Measurements from ENCODE around the gene TPI1. TPM values are rescaled to one million over a fixed set of nuclear protein-coding genes. Genes with fewer than 3 reads are reported as not detected.

Gene TPI1
- polyA plus RNA-seq, 1 donor, result 564 TPM

GRCh38 chr12:6827982-6828780 is 39.1 kb upstream of the TPI1 start, which contains the start of gene P3H3:
Gene P3H3 (plus strand): TSS chr12:6828407. CDS start chr12:6828441, 34 bp downstream.
- 0% methylated on average over 1 of the region's 60 CpGs for WGBS (ENCODE audit: insufficient coverage, low lambda C conversion rate)
- peaks cover 21% of the 10 kb centered on the region for H3K4me1 ChIP-seq (ENCODE audit: control insufficient read depth, insufficient read depth, low read length)

DNA sequence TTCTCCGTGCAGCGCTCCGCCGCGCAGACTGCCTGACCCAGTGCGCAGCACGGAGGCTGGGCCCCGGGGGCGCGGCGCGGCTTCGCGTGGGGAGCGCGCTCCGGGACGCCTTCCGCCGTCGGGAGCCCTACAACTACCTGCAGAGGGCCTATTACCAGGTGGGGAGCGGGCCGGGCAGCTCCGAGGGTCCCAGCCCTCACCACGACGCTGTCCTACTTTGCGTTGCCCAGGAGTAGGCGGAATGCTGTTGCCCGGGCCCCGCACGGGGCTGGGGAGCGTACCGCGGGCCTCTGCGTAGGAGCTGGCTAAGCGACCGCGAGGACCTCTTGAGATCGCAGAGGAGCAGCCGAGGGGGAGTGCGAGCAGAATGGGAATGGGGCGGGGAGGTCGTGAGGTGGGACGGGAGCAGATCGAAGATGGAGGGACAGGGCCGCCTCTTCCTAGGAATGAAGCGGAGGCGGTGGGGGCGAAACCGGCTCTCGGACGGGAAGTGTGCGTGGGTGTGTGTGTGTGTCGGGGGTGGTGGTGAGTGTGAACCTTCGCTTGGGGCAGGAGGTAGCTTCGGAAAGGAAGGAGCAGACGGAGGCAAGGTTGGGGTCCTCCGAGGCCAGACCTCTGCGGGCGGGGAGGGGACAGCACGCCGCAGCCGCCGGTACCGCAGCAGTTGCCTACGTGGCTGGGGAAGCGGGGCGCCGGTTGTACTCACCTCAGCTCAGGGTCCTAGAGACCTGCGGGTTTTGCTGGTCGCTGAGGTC is 38.4 kb upstream of the TPI1 start:
- Histone ChIP-seq H3K27me3 (ENCODE audit: control insufficient read depth, insufficient read depth, low read length) (no peaks in the 10 kb centered on the region), H3K4me3 (ENCODE audit: low read length) (peak overlapping the region; percentile 97), H3K36me3 (ENCODE audit: control insufficient read depth, insufficient read depth, low read length) (peaks cover 23% of the 10 kb centered on the region), H3K27ac (ENCODE audit: low read length) (peak overlapping the region; percentile 87), H3K4me1 (ENCODE audit: control insufficient read depth, insufficient read depth, low read length) (peaks cover 24% of the 10 kb centered on the region), H3K9me3 (ENCODE audit: control insufficient read depth, low read depth, low read length) (no peaks in the 10 kb centered on the region)
- no CpG with 5 or more reads among the region's 71 CpGs for WGBS (ENCODE audit: insufficient coverage, low lambda C conversion rate)
- peak; percentile 61 to 85 for DNase-seq

More at GRCh38 chr12:6827982-6828780, 39.1 kb upstream of the TPI1 start, which contains the start of gene P3H3:
- Histone ChIP-seq H3K27ac (ENCODE audit: low read length) (peak within 1 kb of the TSS; percentile 87), H3K27me3 (ENCODE audit: control insufficient read depth, insufficient read depth, low read length) (peaks cover 2% of the 10 kb centered on the region), H3K4me3 (ENCODE audit: low read length) (peak within 1 kb of the TSS; percentile 97), H3K9me3 (ENCODE audit: control insufficient read depth, low read depth, low read length) (no peaks in the 10 kb centered on the region), H3K36me3 (ENCODE audit: control insufficient read depth, insufficient read depth, low read length) (peaks cover 16% of the 10 kb centered on the region)
- DNase-seq, result peak in 1 of 2 donors; percentile 62

DNA sequence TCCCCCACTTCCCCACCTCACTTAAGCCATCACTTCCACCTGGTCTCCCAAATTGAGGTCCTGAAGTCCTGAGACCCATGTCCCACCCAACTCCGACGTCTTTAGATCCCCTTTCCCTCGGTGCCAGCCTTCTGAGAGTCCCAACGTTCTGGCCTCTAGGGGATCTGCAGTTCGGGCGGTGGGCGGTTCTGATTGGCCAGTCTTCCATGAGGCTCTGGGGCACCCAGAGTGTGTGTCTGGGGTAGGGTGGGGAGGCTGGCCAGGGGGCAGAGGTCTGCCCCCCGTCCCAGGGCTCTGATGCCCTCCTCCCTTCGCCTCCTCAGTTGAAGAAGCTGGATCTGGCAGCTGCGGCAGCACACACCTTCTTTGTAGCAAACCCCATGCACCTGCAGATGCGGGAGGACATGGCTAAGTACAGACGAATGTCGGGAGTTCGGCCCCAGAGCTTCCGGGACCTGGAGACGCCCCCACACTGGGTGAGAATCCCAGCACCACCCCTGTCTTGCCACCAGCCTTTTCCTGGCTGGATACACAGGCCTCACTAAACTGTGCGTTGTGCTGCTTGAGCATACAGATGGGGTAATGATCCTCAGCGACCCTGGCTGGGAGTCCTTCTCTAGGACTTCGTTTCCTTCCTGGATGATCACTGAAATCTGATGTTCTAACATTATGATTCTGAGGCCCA is 37.7 kb upstream of the TPI1 start:
- H3K4me3 ChIP-seq (ENCODE audit: low read length), result peak overlapping the region; percentile 97
- H3K36me3 ChIP-seq (ENCODE audit: control insufficient read depth, insufficient read depth, low read length), result peaks cover 23% of the 10 kb centered on the region
- DNase-seq, result no peak
- H3K9me3 ChIP-seq (ENCODE audit: control insufficient read depth, low read depth, low read length), result no peaks in the 10 kb centered on the region
- H3K27ac ChIP-seq (ENCODE audit: low read length), result peak overlapping the region; percentile 87
- no peaks in the 10 kb centered on the region for H3K27me3 ChIP-seq (ENCODE audit: control insufficient read depth, insufficient read depth, low read length)
- peaks cover 25% of the 10 kb centered on the region for H3K4me1 ChIP-seq (ENCODE audit: control insufficient read depth, insufficient read depth, low read length)
- 60% methylated on average over 2 of the region's 19 CpGs for WGBS (ENCODE audit: insufficient coverage, low lambda C conversion rate)

GRCh38 chr12:6830286-6830890 is 36.9 kb upstream of the TPI1 start:
- no peak for DNase-seq
- Histone ChIP-seq H3K36me3 (ENCODE audit: control insufficient read depth, insufficient read depth, low read length) (peaks cover 23% of the 10 kb centered on the region), H3K27me3 (ENCODE audit: control insufficient read depth, insufficient read depth, low read length) (no peaks in the 10 kb centered on the region), H3K27ac (ENCODE audit: low read length) (no peak overlapping the region), H3K4me1 (ENCODE audit: control insufficient read depth, insufficient read depth, low read length) (peaks cover 23% of the 10 kb centered on the region), H3K4me3 (ENCODE audit: low read length) (peak overlapping the region; percentile 97), H3K9me3 (ENCODE audit: control insufficient read depth, low read depth, low read length) (no peaks in the 10 kb centered on the region)
- no CpG with 5 or more reads among the region's 11 CpGs for WGBS (ENCODE audit: insufficient coverage, low lambda C conversion rate)

DNA sequence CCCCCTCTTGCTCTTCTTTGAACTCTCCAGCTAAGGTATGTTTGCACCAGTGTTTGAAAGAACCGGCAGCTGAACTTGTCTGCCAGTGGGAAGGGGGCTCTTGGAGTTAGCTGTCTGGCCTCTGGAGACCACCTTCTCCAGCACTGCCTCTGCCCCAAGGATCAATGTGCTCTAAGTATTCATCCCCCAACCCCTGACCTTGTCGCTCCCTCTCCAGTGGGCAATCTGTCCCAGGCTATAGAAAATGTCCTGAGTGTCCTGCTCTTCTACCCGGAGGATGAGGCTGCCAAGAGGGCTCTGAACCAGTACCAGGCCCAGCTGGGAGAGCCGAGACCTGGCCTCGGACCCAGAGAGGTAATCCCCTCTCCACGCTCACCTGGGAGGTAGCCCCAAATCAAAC is 36.3 kb upstream of the TPI1 start:
- Histone ChIP-seq H3K4me1 (ENCODE audit: control insufficient read depth, insufficient read depth, low read length) (peaks cover 23% of the 10 kb centered on the region), H3K27me3 (ENCODE audit: control insufficient read depth, insufficient read depth, low read length) (no peaks in the 10 kb centered on the region), H3K4me3 (ENCODE audit: low read length) (no peak overlapping the region), H3K9me3 (ENCODE audit: control insufficient read depth, low read depth, low read length) (no peaks in the 10 kb centered on the region), H3K27ac (ENCODE audit: low read length) (no peak overlapping the region), H3K36me3 (ENCODE audit: control insufficient read depth, insufficient read depth, low read length) (peaks cover 23% of the 10 kb centered on the region)
- no peak for DNase-seq
- WGBS (ENCODE audit: insufficient coverage, low lambda C conversion rate), result 100% methylated on average over 1 of the region's 6 CpGs

- no peaks in the 10 kb centered on the region for H3K9me3 ChIP-seq (ENCODE audit: control insufficient read depth, low read depth, low read length)
- H3K36me3 ChIP-seq (ENCODE audit: control insufficient read depth, insufficient read depth, low read length), result peaks cover 26% of the 10 kb centered on the region
- no peak overlapping the region for H3K27ac ChIP-seq (ENCODE audit: low read length)
- WGBS (ENCODE audit: insufficient coverage, low lambda C conversion rate), result 80% methylated on average over 1 of the region's 12 CpGs
- no peaks in the 10 kb centered on the region for H3K27me3 ChIP-seq (ENCODE audit: control insufficient read depth, insufficient read depth, low read length)
- peaks cover 23% of the 10 kb centered on the region for H3K4me1 ChIP-seq (ENCODE audit: control insufficient read depth, insufficient read depth, low read length)
- no peak for DNase-seq
- H3K4me3 ChIP-seq (ENCODE audit: low read length), result no peak overlapping the region
Observed at GRCh38 chr12:6831450-6831995, 35.8 kb upstream of the TPI1 start.

GRCh38 chr12:6832125-6832524 is 35.2 kb upstream of the TPI1 start:
- Histone ChIP-seq H3K27ac (ENCODE audit: low read length) (no peak overlapping the region), H3K27me3 (ENCODE audit: control insufficient read depth, insufficient read depth, low read length) (no peaks in the 10 kb centered on the region), H3K9me3 (ENCODE audit: control insufficient read depth, low read depth, low read length) (no peaks in the 10 kb centered on the region), H3K4me1 (ENCODE audit: control insufficient read depth, insufficient read depth, low read length) (peaks cover 20% of the 10 kb centered on the region), H3K4me3 (ENCODE audit: low read length) (no peak overlapping the region), H3K36me3 (ENCODE audit: control insufficient read depth, insufficient read depth, low read length) (peaks cover 32% of the 10 kb centered on the region)
- WGBS (ENCODE audit: insufficient coverage, low lambda C conversion rate), result no CpG with 5 or more reads among the region's 4 CpGs
- DNase-seq, result no peak

DNA sequence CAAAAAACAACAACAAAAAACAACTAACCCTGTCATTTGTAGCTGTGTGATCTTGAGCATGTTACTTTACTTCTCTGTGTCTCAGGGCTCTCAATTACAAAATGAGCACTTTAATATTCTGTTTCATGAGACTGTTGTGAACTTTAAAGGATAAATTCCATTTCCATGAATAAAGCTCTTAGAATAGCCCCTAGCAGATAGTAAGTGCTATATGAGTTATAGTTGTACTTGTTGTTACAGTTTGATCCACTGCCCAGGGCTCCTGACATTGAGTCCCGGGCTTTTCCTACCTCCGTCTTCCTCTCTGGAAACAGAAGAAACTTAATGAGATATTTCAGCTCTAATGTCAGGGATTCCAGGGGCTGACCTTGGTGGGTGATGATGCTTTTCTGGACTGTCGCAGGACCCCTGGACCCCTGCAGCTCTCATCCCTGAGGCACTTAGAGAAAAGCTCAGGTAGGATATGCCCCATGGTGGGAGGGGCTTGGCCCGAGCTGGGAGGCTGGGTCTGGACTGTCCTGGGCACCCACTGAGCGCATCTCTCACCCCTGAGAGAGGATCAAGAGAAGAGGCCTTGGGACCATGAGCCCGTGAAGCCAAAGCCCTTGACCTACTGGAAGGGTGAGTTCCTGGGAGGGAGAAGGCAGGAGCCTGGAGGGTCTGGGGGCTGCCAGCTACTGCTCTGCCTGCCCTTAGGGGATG is 34.0 kb upstream of the TPI1 start:
- Histone ChIP-seq H3K4me1 (ENCODE audit: control insufficient read depth, insufficient read depth, low read length) (peaks cover 12% of the 10 kb centered on the region), H3K9me3 (ENCODE audit: control insufficient read depth, low read depth, low read length) (no peaks in the 10 kb centered on the region), H3K27me3 (ENCODE audit: control insufficient read depth, insufficient read depth, low read length) (no peaks in the 10 kb centered on the region), H3K4me3 (ENCODE audit: low read length) (no peak overlapping the region), H3K27ac (ENCODE audit: low read length) (peak overlapping the region; percentile 59), H3K36me3 (ENCODE audit: control insufficient read depth, insufficient read depth, low read length) (peaks cover 44% of the 10 kb centered on the region)
- no CpG with 5 or more reads among the region's 6 CpGs for WGBS (ENCODE audit: insufficient coverage, low lambda C conversion rate)
- no peak for DNase-seq

- peak; percentile 46 to 76 for DNase-seq
- H3K4me1 ChIP-seq (ENCODE audit: control insufficient read depth, insufficient read depth, low read length), result peaks cover 12% of the 10 kb centered on the region
- peaks cover 53% of the 10 kb centered on the region for H3K36me3 ChIP-seq (ENCODE audit: control insufficient read depth, insufficient read depth, low read length)
- peak overlapping the region; percentile 59 for H3K27ac ChIP-seq (ENCODE audit: low read length)
- H3K27me3 ChIP-seq (ENCODE audit: control insufficient read depth, insufficient read depth, low read length), result no peaks in the 10 kb centered on the region
- no CpG with 5 or more reads among the region's 1 CpG for whole genome bisulfite sequencing (ENCODE audit: insufficient coverage, low lambda C conversion rate)
- H3K4me3 ChIP-seq (ENCODE audit: low read length), result no peak overlapping the region
- H3K9me3 ChIP-seq (ENCODE audit: control insufficient read depth, low read depth, low read length), result no peaks in the 10 kb centered on the region
Observed at GRCh38 chr12:6834254-6834653, 33.1 kb upstream of the TPI1 start.
